Fibroblast of lung (primary cell): ENCODE data around the gene BICRA. TPM values are rescaled to one million over a fixed set of nuclear protein-coding genes. Genes with fewer than 3 reads are reported as not detected.
A peak's percentile ranks its signal among the peaks of the same experiment; 100 is the strongest.

Source experiments
- DNase-seq, 2 donors: peaks; one replicate each; pipeline versions ENCODE4 v3.0.0 to v3.0.0-alpha.2; 2010; ENCODE audit warnings: low read depth in 2 of 2
- H2AFZ ChIP-seq: 2 replicates; pipeline ENCODE4 v1.5.1; 2012; ENCODE audit warnings: low read length, control low read depth, inconsistent platforms
- H3K27ac ChIP-seq: 2 replicates; pipeline ENCODE4 v1.5.1; 2011; ENCODE audit warnings: low read length, control low read depth; ENCODE audit not compliant: insufficient read depth
- H3K27me3 ChIP-seq: 2 replicates; pipeline ENCODE4 v1.5.1; 2011; ENCODE audit warnings: mild to moderate bottlenecking, low read length; ENCODE audit not compliant: control insufficient read depth, insufficient read depth
- H3K36me3 ChIP-seq: 2 replicates; pipeline ENCODE4 v1.5.1; 2011; ENCODE audit warnings: low read length; ENCODE audit not compliant: control insufficient read depth, insufficient read depth
- H3K4me1 ChIP-seq: 2 replicates; pipeline ENCODE4 v1.5.1; 2011; ENCODE audit warnings: low read length; ENCODE audit not compliant: control insufficient read depth, insufficient read depth; ENCODE audit errors: extremely low read depth
- H3K4me2 ChIP-seq: 2 replicates; pipeline ENCODE4 v1.5.1; 2011; ENCODE audit warnings: low read length, control low read depth; ENCODE audit not compliant: insufficient read depth; ENCODE audit errors: extremely low read depth
- H3K4me3 ChIP-seq, 4 experiments: fragments of 200-600 bp in 1 of 4; sonication (generic) in 1 of 4; replicated peaks in 1 of 4; 2 replicates each; pipeline ENCODE4 v1.5.1; 2011 to 2016; ENCODE audit warnings: low read length in 4 of 4, low read depth in 3 of 4, mild to moderate bottlenecking in 3 of 4, control low read depth in 2 of 4, inconsistent platforms in 1 of 4, mixed read lengths in 1 of 4; ENCODE audit not compliant: insufficient read depth in 1 of 4; ENCODE audit errors: control extremely low read depth in 1 of 4
- H3K79me2 ChIP-seq: 2 replicates; pipeline ENCODE4 v1.5.1; 2012; ENCODE audit warnings: mild to moderate bottlenecking, low read length, inconsistent platforms; ENCODE audit not compliant: control insufficient read depth, insufficient read depth
- H3K9ac ChIP-seq: 2 replicates; pipeline ENCODE4 v1.5.1; 2011; ENCODE audit warnings: mild to moderate bottlenecking, low read length, control low read depth; ENCODE audit not compliant: insufficient read depth
- H3K9me3 ChIP-seq: 2 replicates; pipeline ENCODE4 v1.5.1; 2012; ENCODE audit warnings: low read depth, low read length; ENCODE audit not compliant: control insufficient read depth, insufficient read depth
- H4K20me1 ChIP-seq: 2 replicates; pipeline ENCODE4 v1.5.1; 2011; ENCODE audit warnings: low read length; ENCODE audit not compliant: control insufficient read depth, insufficient read depth; ENCODE audit errors: extremely low read depth
- CTCF ChIP-seq, 2 donors: IDR thresholded peaks in 1 of 2; conservative IDR thresholded peaks in 1 of 2; 1 replicate in 1 of 2; 2 replicates in 1 of 2; pipeline ENCODE4 v1.5.1; 2011 to 2012; ENCODE audit warnings: low read length in 2 of 2, control low read depth in 1 of 2, inconsistent platforms in 1 of 2, low read depth in 1 of 2, mild to moderate bottlenecking in 1 of 2
- EZH2 ChIP-seq: IDR thresholded peaks from 2 replicates; pipeline ENCODE4 v1.5.1; 2012; ENCODE audit warnings: low read length, control low read depth, mild to moderate bottlenecking; ENCODE audit errors: missing control alignments
- polyA plus RNA-seq, 2 donors: library from polyadenylated mRNA; depleted of rRNA in 1 of 2; stranded (reverse) in 1 of 2; unstranded in 1 of 2; fragments of >200 nt; gene quantifications; 2 replicates each; pipeline ENCODE4 v1.2.1, GENCODE V29; 2011 to 2012; ENCODE audit warnings: missing spikeins in 1 of 2
- total RNA-seq: library from RNA; depleted of rRNA; stranded (reverse); fragments of >200 nt; gene quantifications from 2 replicates; pipeline ENCODE4 v1.2.1, GENCODE V29; 2014

BICRA gene
- total and polyA plus RNA-seq, 2 donors (not counting 1 experiment from before 2014, with no cell fraction given), result 0.44 to 3.8 TPM

- Histone ChIP-seq H3K36me3 (peaks cover 3% of the 10 kb centered on the region), H3K4me2 (no peak overlapping the region), H4K20me1 (no peaks in the 10 kb centered on the region), H3K27ac (no peak overlapping the region), H3K9me3 (no peaks in the 10 kb centered on the region), H3K27me3 (no peaks in the 10 kb centered on the region), H3K4me3 (no peak overlapping the region), H3K79me2 (peaks cover 35% of the 10 kb centered on the region), H3K4me1 (no peaks in the 10 kb centered on the region), H3K9ac (no peak overlapping the region), H2AFZ (no peak overlapping the region)
- peak in 1 of 2 donors; percentile 44 for DNase-seq
- TF ChIP-seq EZH2, result no peak
- TF ChIP-seq CTCF (conservative IDR thresholded peaks at IDR 0.05 in 1 of 2, IDR thresholded peaks at IDR 0.05 in 1 of 2; ENCODE audit: low read depth in 1 of 2, low read length in 2 of 2), result no peak
Observed at GRCh38 chr19:47641891-47642485, 33.1 kb downstream of the BICRA start.

DNA sequence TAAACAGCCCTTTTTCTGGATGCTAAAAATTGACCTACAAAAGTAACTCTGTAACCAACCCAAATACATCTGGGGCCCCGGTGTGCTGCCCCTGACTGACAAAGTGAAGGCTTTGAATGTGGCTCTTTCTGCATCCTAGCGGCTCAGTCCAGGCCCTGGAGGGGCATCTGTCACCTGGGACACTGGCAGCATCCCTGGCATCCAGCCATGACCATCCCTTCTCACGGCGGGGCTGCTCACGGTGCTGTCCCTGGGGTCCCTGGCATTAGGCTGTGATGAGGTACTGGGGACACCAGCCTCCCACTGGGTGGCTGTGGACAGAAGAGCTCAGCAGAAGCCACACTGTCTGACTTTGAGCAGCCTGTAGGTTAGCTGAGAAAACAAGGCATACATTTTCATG lies 34.3 kb downstream of the BICRA start:
- Histone ChIP-seq H3K79me2 (peaks cover 44% of the 10 kb centered on the region), H3K36me3 (peaks cover 3% of the 10 kb centered on the region), H3K4me3 (no peak overlapping the region), H4K20me1 (no peaks in the 10 kb centered on the region), H3K27me3 (no peaks in the 10 kb centered on the region), H3K9me3 (no peaks in the 10 kb centered on the region), H2AFZ (no peak overlapping the region), H3K9ac (no peak overlapping the region), H3K4me2 (no peak overlapping the region), H3K27ac (no peak overlapping the region), H3K4me1 (no peaks in the 10 kb centered on the region)
- DNase-seq, result no peak
- TF ChIP-seq CTCF (conservative IDR thresholded peaks at IDR 0.05 in 1 of 2, IDR thresholded peaks at IDR 0.05 in 1 of 2; ENCODE audit: low read depth in 1 of 2, low read length in 2 of 2), result no peak
- TF ChIP-seq EZH2, result no peak

DNA sequence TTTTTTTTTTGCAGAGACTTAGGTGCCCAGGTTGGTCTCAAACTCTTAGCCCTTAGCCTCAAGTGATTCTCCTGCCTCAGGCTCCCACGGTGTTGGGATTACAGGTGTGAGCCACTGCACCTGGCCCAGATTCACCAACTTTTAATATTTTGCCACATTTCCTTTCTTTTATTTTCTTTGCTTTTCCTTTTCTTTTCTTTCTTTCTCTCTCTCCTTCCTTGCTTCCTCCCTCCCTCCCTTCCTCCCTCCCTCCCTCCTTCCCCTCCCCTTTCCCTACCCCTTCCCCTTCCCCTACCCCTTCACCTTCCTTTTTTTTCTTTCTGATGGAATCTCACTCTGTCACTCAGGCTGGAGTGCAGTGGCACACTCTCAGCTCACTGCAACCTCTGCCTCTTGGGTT lies 35.3 kb downstream of the BICRA start:
- TF ChIP-seq CTCF (conservative IDR thresholded peaks at IDR 0.05 in 1 of 2, IDR thresholded peaks at IDR 0.05 in 1 of 2; ENCODE audit: low read depth in 1 of 2, low read length in 2 of 2), result no peak
- H3K27me3 ChIP-seq, result no peaks in the 10 kb centered on the region
- no peak overlapping the region for H3K4me3 ChIP-seq
- peaks cover 45% of the 10 kb centered on the region for H3K79me2 ChIP-seq
- H3K4me2 ChIP-seq, result no peak overlapping the region
- H3K36me3 ChIP-seq, result peaks cover 3% of the 10 kb centered on the region
- no peak overlapping the region for H3K9ac ChIP-seq
- peaks cover under 1% of the 10 kb centered on the region for H4K20me1 ChIP-seq
- H3K9me3 ChIP-seq, result no peaks in the 10 kb centered on the region
- DNase-seq, result no peak
- H2AFZ ChIP-seq, result no peak overlapping the region
- no peak overlapping the region for H3K27ac ChIP-seq
- no peaks in the 10 kb centered on the region for H3K4me1 ChIP-seq
